Measurements from ENCODE around the gene ZGPAT.

Gene ZGPAT

GRCh38 chr20:63734946-63735858 is 27.4 kb downstream of the ZGPAT start:
- no peak for DNase-seq

GRCh38 chr20:63735859-63736718 is 28.2 kb downstream of the ZGPAT start, which contains the start of gene LIME1:
Gene LIME1, plus strand, starts transcription at chr20:63736664. Its CDS starts 886 bp downstream, at chr20:63737550.
- no peak for DNase-seq

- no peak for DNase-seq
Observed at GRCh38 chr20:63736893-63737694, 29.3 kb downstream of the ZGPAT start.

GRCh38 chr20:63737695-63737944 is 29.8 kb downstream of the ZGPAT start:
- DNase-seq: no peak

- DNase-seq: no peak
Observed at GRCh38 chr20:63737945-63738686, 30.3 kb downstream of the ZGPAT start.

GRCh38 chr20:63738687-63739129 is 30.9 kb downstream of the ZGPAT start:
- no peak for DNase-seq

GRCh38 chr20:63739130-63740069 is 31.6 kb downstream of the ZGPAT start, which contains the start of gene SLC2A4RG:
Gene SLC2A4RG, plus strand, starts transcription at chr20:63739776. Its CDS starts 137 bp downstream, at chr20:63739913.
- peak; percentile 57 for DNase-seq

GRCh38 chr20:63740070-63740626 is 32.3 kb downstream of the ZGPAT start:
- DNase-seq: no peak

- DNase-seq: peak; percentile 60
Observed at GRCh38 chr20:63740627-63741353, 33.0 kb downstream of the ZGPAT start.

- DNase-seq: no peak
Observed at GRCh38 chr20:63741354-63741675, 33.5 kb downstream of the ZGPAT start.

GRCh38 chr20:63741676-63742380 is 34.0 kb downstream of the ZGPAT start:
- DNase-seq: no peak

GRCh38 chr20:63742381-63743024 is 34.7 kb downstream of the ZGPAT start:
- DNase-seq: no peak

GRCh38 chr20:63743210-63743970 is 35.6 kb downstream of the ZGPAT start:
- no peak for DNase-seq

- DNase-seq: no peak
Observed at GRCh38 chr20:63744158-63744557, 36.3 kb downstream of the ZGPAT start.

- DNase-seq: no peak
Observed at GRCh38 chr20:63744574-63745423, 37.0 kb downstream of the ZGPAT start.

GRCh38 chr20:63745424-63745805 is 37.6 kb downstream of the ZGPAT start:
- no peak for DNase-seq

All from NCI-H1105 (cell line).